Measurements from ENCODE around the gene ZNF280A. TPM values are rescaled to one million over a fixed set of nuclear protein-coding genes. Genes with fewer than 3 reads are reported as not detected.

The ZNF280A gene
- total RNA-seq, 1 experiment from 2014 or later = 0.81 TPM

- intact Hi-C loops (cut with micrococcal nuclease) = no loop called here
- no peak overlapping the region for H3K9ac ChIP-seq (ENCODE audit: low read length)
- H3K4me3 ChIP-seq (replicated peaks in 1 of 2; ENCODE audit: low read depth in 1 of 2, low read length in 2 of 2) = no peak overlapping the region
- no peaks in the 10 kb centered on the region for H3K9me3 ChIP-seq (ENCODE audit: control insufficient read depth in 1 of 2, insufficient read depth in 1 of 2, low read depth in 1 of 2, low read length in 2 of 2)
- H4K20me1 ChIP-seq (ENCODE audit: insufficient read depth) = no peaks in the 10 kb centered on the region
- H3K36me3 ChIP-seq (ENCODE audit: control insufficient read depth in 1 of 2, insufficient read depth in 2 of 2, low read length in 2 of 2) = peaks cover 13 to 18% of the 10 kb centered on the region in 2 experiments; a peak in 3 of 4 replicates
- CTCF ChIA-PET = no interaction called here
- ATAC-seq (no peak), DNase-seq (ENCODE audit: low read depth, low spot score) (no peak)
- H3K4me1 ChIP-seq (ENCODE audit: control insufficient read depth in 1 of 2, insufficient read depth in 2 of 2, low read length in 2 of 2) = no peaks in the 10 kb centered on the region
- no peaks in the 10 kb centered on the region for H3K79me2 ChIP-seq (ENCODE audit: insufficient read depth, low read length)
- TF ChIP-seq ZNF274 (IDR thresholded peaks at IDR 0.05; ENCODE audit: low read depth, low read length) (no peak), SP1 (IDR thresholded peaks at IDR 0.05; ENCODE audit: low read depth) (no peak), JUND (IDR thresholded peaks at IDR 0.05) (no peak), CTCF (IDR thresholded peaks at IDR 0.05 in 2 of 3, conservative IDR thresholded peaks at IDR 0.05 in 1 of 3; ENCODE audit: borderline replicate concordance in 1 of 3, insufficient read depth in 1 of 3, low read depth in 2 of 3, low read length in 2 of 3) (no peak), SRF (IDR thresholded peaks at IDR 0.05; ENCODE audit: low read depth) (no peak), FOSL1 (IDR thresholded peaks at IDR 0.05; ENCODE audit: low read depth) (no peak), EZH2phosphoT487 (IDR thresholded peaks at IDR 0.05; ENCODE audit: borderline replicate concordance) (no peak), EGR1 (IDR thresholded peaks at IDR 0.05; ENCODE audit: low read depth) (no peak), POLR2AphosphoS5 (IDR thresholded peaks at IDR 0.05; ENCODE audit: low read depth, low read length) (no peak), YY1 (IDR thresholded peaks at IDR 0.05; ENCODE audit: extremely low read depth, insufficient replicate concordance, low read depth, low read length) (no peak), SIN3A (IDR thresholded peaks at IDR 0.05; ENCODE audit: low read depth) (no peak)
- TF ChIP-seq, protein P1, sequence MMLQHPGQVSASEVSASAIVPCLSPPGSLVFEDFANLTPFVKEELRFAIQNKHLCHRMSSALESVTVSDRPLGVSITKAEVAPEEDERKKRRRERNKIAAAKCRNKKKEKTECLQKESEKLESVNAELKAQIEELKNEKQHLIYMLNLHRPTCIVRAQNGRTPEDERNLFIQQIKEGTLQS (IDR thresholded peaks at IDR 0.05) = no peak
- TF ChIP-seq, protein P2, sequence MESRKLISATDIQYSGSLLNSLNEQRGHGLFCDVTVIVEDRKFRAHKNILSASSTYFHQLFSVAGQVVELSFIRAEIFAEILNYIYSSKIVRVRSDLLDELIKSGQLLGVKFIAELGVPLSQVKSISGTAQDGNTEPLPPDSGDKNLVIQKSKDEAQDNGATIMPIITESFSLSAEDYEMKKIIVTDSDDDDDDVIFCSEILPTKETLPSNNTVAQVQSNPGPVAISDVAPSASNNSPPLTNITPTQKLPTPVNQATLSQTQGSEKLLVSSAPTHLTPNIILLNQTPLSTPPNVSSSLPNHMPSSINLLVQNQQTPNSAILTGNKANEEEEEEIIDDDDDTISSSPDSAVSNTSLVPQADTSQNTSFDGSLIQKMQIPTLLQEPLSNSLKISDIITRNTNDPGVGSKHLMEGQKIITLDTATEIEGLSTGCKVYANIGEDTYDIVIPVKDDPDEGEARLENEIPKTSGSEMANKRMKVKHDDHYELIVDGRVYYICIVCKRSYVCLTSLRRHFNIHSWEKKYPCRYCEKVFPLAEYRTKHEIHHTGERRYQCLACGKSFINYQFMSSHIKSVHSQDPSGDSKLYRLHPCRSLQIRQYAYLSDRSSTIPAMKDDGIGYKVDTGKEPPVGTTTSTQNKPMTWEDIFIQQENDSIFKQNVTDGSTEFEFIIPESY (IDR thresholded peaks at IDR 0.05; ENCODE audit: extremely low read depth, insufficient replicate concordance, low read length) = no peak
- no TSS peak for BruUV-seq (replicated peaks)
- H3K4me2 ChIP-seq (ENCODE audit: low read length) = no peak overlapping the region
- no peak overlapping the region for H2AFZ ChIP-seq (ENCODE audit: low read depth, low read length, poor library complexity, severe bottlenecking)
- H3K27me3 ChIP-seq (ENCODE audit: insufficient read depth, low read length) = no peaks in the 10 kb centered on the region
- H3K9me2 ChIP-seq (ENCODE audit: insufficient read depth) = no peaks in the 10 kb centered on the region
- POLR2A ChIA-PET = no interaction called here
- RAD21 ChIA-PET (ENCODE audit: low non-redundant PET in 1 of 2, low total read pairs in 2 of 2, uncharacterized antibody in 2 of 2, unreplicated experiment in 2 of 2) = no interaction called here
- no peak overlapping the region for H3K27ac ChIP-seq (ENCODE audit: low read depth, low read length)
Observed at GRCh38 chr22:22485524-22485923, 34.5 kb downstream of the ZNF280A start.
